22Rv1 (cell line): ENCODE measurements around the gene DCDC2C.

Experiments
- ZFX ChIP-seq: fragments of 450-650 bp; IDR thresholded peaks from 2 replicates; pipeline ENCODE4 v1.6.1; 2017; ENCODE audit warnings: antibody characterized with exemption, borderline replicate concordance
- TF ChIP-seq, protein P1 (sequence below): fragments of 450-650 bp; IDR thresholded peaks from 2 replicates; pipeline ENCODE4 v1.5.1; 2017; ENCODE audit warnings: mild to moderate bottlenecking

DNA sequence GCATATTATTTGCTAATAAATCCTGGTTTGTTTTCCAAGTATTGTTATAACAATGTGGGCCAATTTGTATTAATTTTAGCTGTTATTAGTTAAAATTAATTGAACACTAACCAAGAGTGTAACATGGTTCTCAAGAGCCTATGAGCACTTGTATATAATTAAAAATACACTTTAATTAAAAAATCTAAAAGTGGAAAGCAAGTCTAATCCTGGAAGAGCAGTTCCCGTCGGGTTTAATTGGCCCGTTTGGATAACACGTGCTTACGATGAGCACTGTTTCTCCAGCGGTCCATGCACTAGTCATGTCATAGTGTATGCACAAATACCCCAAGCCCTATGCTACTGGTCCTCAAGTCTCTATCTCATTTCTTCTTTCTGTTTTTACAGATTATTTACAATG, 49.0 kb downstream of the DCDC2C start:
- TF ChIP-seq, protein P1, sequence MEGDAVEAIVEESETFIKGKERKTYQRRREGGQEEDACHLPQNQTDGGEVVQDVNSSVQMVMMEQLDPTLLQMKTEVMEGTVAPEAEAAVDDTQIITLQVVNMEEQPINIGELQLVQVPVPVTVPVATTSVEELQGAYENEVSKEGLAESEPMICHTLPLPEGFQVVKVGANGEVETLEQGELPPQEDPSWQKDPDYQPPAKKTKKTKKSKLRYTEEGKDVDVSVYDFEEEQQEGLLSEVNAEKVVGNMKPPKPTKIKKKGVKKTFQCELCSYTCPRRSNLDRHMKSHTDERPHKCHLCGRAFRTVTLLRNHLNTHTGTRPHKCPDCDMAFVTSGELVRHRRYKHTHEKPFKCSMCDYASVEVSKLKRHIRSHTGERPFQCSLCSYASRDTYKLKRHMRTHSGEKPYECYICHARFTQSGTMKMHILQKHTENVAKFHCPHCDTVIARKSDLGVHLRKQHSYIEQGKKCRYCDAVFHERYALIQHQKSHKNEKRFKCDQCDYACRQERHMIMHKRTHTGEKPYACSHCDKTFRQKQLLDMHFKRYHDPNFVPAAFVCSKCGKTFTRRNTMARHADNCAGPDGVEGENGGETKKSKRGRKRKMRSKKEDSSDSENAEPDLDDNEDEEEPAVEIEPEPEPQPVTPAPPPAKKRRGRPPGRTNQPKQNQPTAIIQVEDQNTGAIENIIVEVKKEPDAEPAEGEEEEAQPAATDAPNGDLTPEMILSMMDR: no peak
- TF ChIP-seq ZFX: no peak
